ENCODE data around the gene RHBDF1.

Gene RHBDF1

GRCh38 chr16:67884-68789 lies 4.3 kb downstream of the RHBDF1 start:
- DNase-seq (ENCODE audit: extremely low spot score), result no peak
- POLR2A ChIA-PET, result interaction anchor here (3.3 to 8.3 kb wide), 2 partner anchors 9 to 15 kb away, joined by 13 to 31 read pairs; partner anchors contain the start of genes MPG, POLR3K and SNRNP25
- CTCF ChIA-PET, result interaction anchor here (9.2 kb wide), 1 partner anchor 27 kb away, joined by 130 read pairs; no protein-coding TSS in a partner anchor
- TF ChIP-seq SUZ12 (IDR thresholded peaks at IDR 0.05), result no peak
- TF ChIP-seq FOXK2 (IDR thresholded peaks at IDR 0.05), result no peak
- TF ChIP-seq ZNF384 (IDR thresholded peaks at IDR 0.05), result no peak
- TF ChIP-seq LEF1 (IDR thresholded peaks at IDR 0.05; ENCODE audit: borderline replicate concordance), result no peak
- no peak for TF ChIP-seq SP1 (IDR thresholded peaks at IDR 0.05)
- no peak for TF ChIP-seq CTBP1 (IDR thresholded peaks at IDR 0.05; ENCODE audit: borderline replicate concordance)
- TF ChIP-seq NFRKB (IDR thresholded peaks at IDR 0.05), result no peak
- no peak for TF ChIP-seq FOXM1 (IDR thresholded peaks at IDR 0.05; ENCODE audit: borderline replicate concordance)
- TF ChIP-seq HDGF (IDR thresholded peaks at IDR 0.05; ENCODE audit: borderline replicate concordance), result no peak
- no peak for TF ChIP-seq FOXA1 (IDR thresholded peaks at IDR 0.05)
- TF ChIP-seq TARDBP (IDR thresholded peaks at IDR 0.05), result no peak
- TF ChIP-seq PKNOX1 (IDR thresholded peaks at IDR 0.05), result no peak
- no peak for TF ChIP-seq BHLHE40 (IDR thresholded peaks at IDR 0.05; ENCODE audit: borderline replicate concordance)
- TF ChIP-seq ARNT (IDR thresholded peaks at IDR 0.05), result no peak
- TF ChIP-seq ELF4 (IDR thresholded peaks at IDR 0.05), result no peak
- TF ChIP-seq L3MBTL2 (conservative IDR thresholded peaks at IDR 0.05), result no peak

GRCh38 chr16:67183-67791 lies 5.1 kb downstream of the RHBDF1 start:
- no peak for DNase-seq (ENCODE audit: extremely low spot score)
- CTCF ChIA-PET, result interaction anchor here (9.2 kb wide), 1 partner anchor 27 kb away, joined by 130 read pairs; no protein-coding TSS in a partner anchor
- TF ChIP-seq FOXK2 (IDR thresholded peaks at IDR 0.05) (no peak), LEF1 (IDR thresholded peaks at IDR 0.05; ENCODE audit: borderline replicate concordance) (no peak), L3MBTL2 (conservative IDR thresholded peaks at IDR 0.05) (no peak), SUZ12 (IDR thresholded peaks at IDR 0.05) (no peak), ARNT (IDR thresholded peaks at IDR 0.05) (no peak), SP1 (IDR thresholded peaks at IDR 0.05) (no peak), FOXA1 (IDR thresholded peaks at IDR 0.05) (no peak), TARDBP (IDR thresholded peaks at IDR 0.05) (no peak), FOXM1 (IDR thresholded peaks at IDR 0.05; ENCODE audit: borderline replicate concordance) (no peak), ZNF384 (IDR thresholded peaks at IDR 0.05) (no peak), NFRKB (IDR thresholded peaks at IDR 0.05) (no peak), BHLHE40 (IDR thresholded peaks at IDR 0.05; ENCODE audit: borderline replicate concordance) (no peak), CTBP1 (IDR thresholded peaks at IDR 0.05; ENCODE audit: borderline replicate concordance) (no peak), HDGF (IDR thresholded peaks at IDR 0.05; ENCODE audit: borderline replicate concordance) (no peak), PKNOX1 (IDR thresholded peaks at IDR 0.05) (no peak), ELF4 (IDR thresholded peaks at IDR 0.05) (no peak)
- POLR2A ChIA-PET, result interaction anchor here (3.3 to 8.3 kb wide), 2 partner anchors 10 to 14 kb away, joined by 13 to 31 read pairs; partner anchors contain the start of genes MPG, POLR3K and SNRNP25

GRCh38 chr16:66309-67182 lies 5.9 kb downstream of the RHBDF1 start:
- no peak for TF ChIP-seq NFRKB (IDR thresholded peaks at IDR 0.05)
- TF ChIP-seq ZNF384 (IDR thresholded peaks at IDR 0.05), result no peak
- no peak for TF ChIP-seq SP1 (IDR thresholded peaks at IDR 0.05)
- no peak for TF ChIP-seq BHLHE40 (IDR thresholded peaks at IDR 0.05; ENCODE audit: borderline replicate concordance)
- no peak for TF ChIP-seq FOXA1 (IDR thresholded peaks at IDR 0.05)
- no peak for TF ChIP-seq FOXM1 (IDR thresholded peaks at IDR 0.05; ENCODE audit: borderline replicate concordance)
- TF ChIP-seq TARDBP (IDR thresholded peaks at IDR 0.05), result no peak
- TF ChIP-seq ARNT (IDR thresholded peaks at IDR 0.05), result no peak
- no peak for TF ChIP-seq PKNOX1 (IDR thresholded peaks at IDR 0.05)
- TF ChIP-seq FOXK2 (IDR thresholded peaks at IDR 0.05), result no peak
- no peak for TF ChIP-seq L3MBTL2 (conservative IDR thresholded peaks at IDR 0.05)
- TF ChIP-seq CTBP1 (IDR thresholded peaks at IDR 0.05; ENCODE audit: borderline replicate concordance), result no peak
- TF ChIP-seq HDGF (IDR thresholded peaks at IDR 0.05; ENCODE audit: borderline replicate concordance), result no peak
- TF ChIP-seq LEF1 (IDR thresholded peaks at IDR 0.05; ENCODE audit: borderline replicate concordance), result no peak
- TF ChIP-seq SUZ12 (IDR thresholded peaks at IDR 0.05), result no peak
- no peak for TF ChIP-seq ELF4 (IDR thresholded peaks at IDR 0.05)
- DNase-seq (ENCODE audit: extremely low spot score), result no peak
- POLR2A ChIA-PET, result interaction anchor here (0.6 to 8.3 kb wide), 8 partner anchors 9 to 41 kb away, joined by 3 to 31 read pairs (median 4); partner anchors contain the start of genes MPG, POLR3K and SNRNP25
- CTCF ChIA-PET, result interaction anchor here (0.8 to 9.2 kb wide), 11 partner anchors 9 to 296 kb away, joined by 3 to 130 read pairs (median 4); partner anchors contain the start of gene POLR3K

GRCh38 chr16:65745-66144 lies 6.7 kb downstream of the RHBDF1 start:
- ChIA-PET POLR2A (interaction anchor here (0.7 to 8.3 kb wide), 7 partner anchors 10 to 42 kb away, joined by 3 to 31 read pairs (median 4); partner anchors contain the start of genes MPG, POLR3K and SNRNP25), CTCF (interaction anchor here (0.8 to 9.2 kb wide), 11 partner anchors 9 to 296 kb away, joined by 3 to 130 read pairs (median 4); partner anchors contain the start of gene POLR3K)
- TF ChIP-seq ELF4 (IDR thresholded peaks at IDR 0.05) (no peak), FOXK2 (IDR thresholded peaks at IDR 0.05) (no peak), BHLHE40 (IDR thresholded peaks at IDR 0.05; ENCODE audit: borderline replicate concordance) (no peak), FOXM1 (IDR thresholded peaks at IDR 0.05; ENCODE audit: borderline replicate concordance) (no peak), NFRKB (IDR thresholded peaks at IDR 0.05) (no peak), PKNOX1 (IDR thresholded peaks at IDR 0.05) (no peak), SUZ12 (IDR thresholded peaks at IDR 0.05) (no peak), ZNF384 (IDR thresholded peaks at IDR 0.05) (no peak), ARNT (IDR thresholded peaks at IDR 0.05) (no peak)
- peak; percentile 85 for DNase-seq (ENCODE audit: extremely low spot score)

Measured in HEK293T (cell line).